ENCODE data around the gene STIL.

- TF ChIP-seq CTCF (IDR thresholded peaks at IDR 0.05; ENCODE audit: low read depth, low read length, missing input control), result no peak
- TF ChIP-seq TAF1 (conservative IDR thresholded peaks at IDR 0.05), result no peak
- no peak for TF ChIP-seq JUND (IDR thresholded peaks at IDR 0.05)
- TF ChIP-seq ATF3 (IDR thresholded peaks at IDR 0.05), result no peak
- no peak for TF ChIP-seq SP1 (IDR thresholded peaks at IDR 0.05)
- TF ChIP-seq RAD21 (IDR thresholded peaks at IDR 0.05), result no peak
- TF ChIP-seq ZBTB33 (IDR thresholded peaks at IDR 0.05), result no peak
- TF ChIP-seq REST (IDR thresholded peaks at IDR 0.05), result no peak
- no peak for TF ChIP-seq YY1 (IDR thresholded peaks at IDR 0.05)
Observed at GRCh38 chr1:47205918-47206317, 108.0 kb downstream of the STIL start.

Measured in liver (tissue), 3 donors.